ENCODE results near the gene RGCC.

The RGCC gene

GRCh38 chr13:41454170-41454569 lies 3.2 kb upstream of the RGCC start:
- no peak for DNase-seq

GRCh38 chr13:41455725-41456419 lies 1.5 kb upstream of the RGCC start:
- DNase-seq: no peak

- DNase-seq: no peak
Observed at GRCh38 chr13:41457589-41458186, 338 bp downstream of the RGCC start.

- peak in 1 of 2 donors; percentile 51 for DNase-seq
Observed at GRCh38 chr13:41458187-41458760, 924 bp downstream of the RGCC start.

- peak in 1 of 2 donors; percentile 61 for DNase-seq
Observed at GRCh38 chr13:41458761-41459431, 1.5 kb downstream of the RGCC start.

- DNase-seq: no peak
Observed at GRCh38 chr13:41459432-41460073, 2.2 kb downstream of the RGCC start.

- DNase-seq: no peak
Observed at GRCh38 chr13:41460074-41460465, 2.7 kb downstream of the RGCC start.

GRCh38 chr13:41460930-41461329 lies 3.6 kb downstream of the RGCC start:
- DNase-seq: no peak

- DNase-seq: no peak
Observed at GRCh38 chr13:41461527-41462139, 4.3 kb downstream of the RGCC start.

GRCh38 chr13:41462427-41462826 lies 5.1 kb downstream of the RGCC start:
- DNase-seq: no peak

GRCh38 chr13:41463838-41464602 lies 6.7 kb downstream of the RGCC start:
- DNase-seq: peak in 1 of 2 donors; percentile 36

- peak; percentile 73 to 74 for DNase-seq
Observed at GRCh38 chr13:41465241-41465847, 8.0 kb downstream of the RGCC start.

- DNase-seq: no peak
Observed at GRCh38 chr13:41465898-41466320, 8.6 kb downstream of the RGCC start.

- no peak for DNase-seq
Observed at GRCh38 chr13:41467425-41467945, 10.1 kb downstream of the RGCC start.

GRCh38 chr13:41468631-41469030 lies 11.3 kb downstream of the RGCC start:
- no peak for DNase-seq

- no peak for DNase-seq
Observed at GRCh38 chr13:41470196-41470595, 12.8 kb downstream of the RGCC start.

GRCh38 chr13:41471785-41472184 lies 14.4 kb downstream of the RGCC start:
- no peak for DNase-seq

GRCh38 chr13:41487222-41487621 lies 29.9 kb downstream of the RGCC start:
- no peak for DNase-seq

GRCh38 chr13:41488124-41488523 lies 30.8 kb downstream of the RGCC start:
- no peak for DNase-seq

- DNase-seq: no peak
Observed at GRCh38 chr13:41490371-41491015, 33.1 kb downstream of the RGCC start.

GRCh38 chr13:41491436-41491835 lies 34.1 kb downstream of the RGCC start:
- no peak for DNase-seq
